ENCODE measurements around the gene CD48.
"Not testable (repeated sequence)": the region's sequence is repeated elsewhere in the genome, so short reads cannot be mapped to it uniquely, and the experiment has no call there.

The CD48 gene

GRCh38 chr1:160675641-160676410 is 35.8 kb downstream of the CD48 start:
- peak; percentile 51 for DNase-seq

DNA sequence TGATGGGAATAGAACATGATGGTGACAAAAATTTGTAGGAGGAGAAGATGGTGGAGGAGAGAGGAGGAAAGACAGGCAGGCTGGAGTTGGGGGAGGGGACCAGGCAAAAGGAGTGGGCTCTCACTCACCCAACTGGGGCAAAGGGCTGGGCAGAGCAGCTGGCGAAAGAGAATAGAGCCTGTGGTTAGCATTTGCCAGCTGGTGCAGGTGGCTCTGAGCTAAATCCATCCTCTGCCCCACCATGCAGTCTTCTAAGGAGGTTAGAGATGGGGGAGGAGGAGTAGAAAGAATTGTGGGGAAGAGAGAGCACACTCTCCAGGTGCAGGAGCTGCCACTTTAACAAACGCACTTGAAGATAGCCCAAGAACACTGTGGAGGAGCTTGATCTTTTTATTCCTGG is 37.2 kb downstream of the CD48 start:
- DNase-seq = no peak

GRCh38 chr1:160672789-160673695 is 38.6 kb downstream of the CD48 start:
- no peak for DNase-seq

DNA sequence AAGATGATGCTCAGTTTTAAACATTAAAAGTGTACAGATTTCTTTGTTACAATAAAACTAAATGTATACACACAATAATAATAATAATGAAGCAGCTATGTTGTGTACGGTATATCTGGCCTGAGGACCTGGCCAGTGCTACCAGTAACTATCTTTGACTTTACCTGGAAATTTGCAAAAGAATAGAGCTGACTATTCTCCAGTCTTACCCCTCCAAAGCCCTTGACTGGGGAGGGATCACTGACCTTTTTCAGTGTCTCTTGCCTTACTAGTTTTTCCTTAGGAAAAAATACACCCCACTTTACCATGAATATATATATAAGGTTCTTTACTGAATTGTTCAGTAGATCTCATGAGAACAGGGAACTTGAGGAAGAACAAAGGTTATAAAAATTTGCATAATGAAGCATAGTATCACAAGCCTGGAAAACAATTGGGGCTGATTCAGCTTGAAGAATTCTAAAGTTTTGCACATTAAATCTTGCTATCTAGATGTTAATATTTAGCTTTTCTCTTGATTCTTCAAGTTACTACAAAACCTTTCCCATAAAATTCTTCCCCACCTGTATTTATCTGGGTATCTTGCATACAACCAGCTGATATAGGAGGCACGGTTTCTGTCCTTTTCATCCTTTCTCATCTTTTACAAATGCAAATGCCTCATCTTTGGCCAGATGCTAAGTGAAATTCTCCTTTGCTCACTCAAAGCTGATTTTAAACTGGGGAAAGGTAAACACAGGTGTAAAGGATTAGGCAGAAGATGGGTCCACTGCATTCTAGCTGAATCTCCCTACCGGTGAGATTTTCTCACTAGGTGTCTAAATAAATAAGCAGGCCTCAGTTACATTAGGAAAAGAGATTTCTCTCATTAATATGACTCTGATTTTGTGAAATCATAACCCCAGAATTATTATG is 39.8 kb downstream of the CD48 start:
- no peak for DNase-seq

DNA sequence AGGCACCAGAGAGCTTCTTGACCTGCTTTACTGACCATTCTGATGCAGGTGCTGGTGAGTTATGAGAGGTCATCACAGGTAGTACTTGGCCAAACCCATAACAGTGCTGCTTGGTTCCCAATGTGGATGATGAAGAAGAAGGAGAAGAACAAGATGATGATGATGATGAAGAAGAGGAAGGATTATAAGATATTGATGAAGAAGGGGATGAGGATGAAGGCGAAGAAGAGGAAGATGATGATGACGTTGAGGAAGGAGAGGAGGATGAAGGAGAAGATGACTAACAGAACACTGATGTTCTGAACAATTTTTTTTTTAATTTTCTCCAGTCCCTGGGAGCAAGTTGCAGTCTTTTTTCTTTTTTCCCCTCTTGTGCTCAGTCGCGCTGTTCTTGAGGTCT is 40.9 kb downstream of the CD48 start:
- no peak for DNase-seq

GRCh38 chr1:160669802-160670201 is 41.8 kb downstream of the CD48 start:
- no peak for DNase-seq

DNA sequence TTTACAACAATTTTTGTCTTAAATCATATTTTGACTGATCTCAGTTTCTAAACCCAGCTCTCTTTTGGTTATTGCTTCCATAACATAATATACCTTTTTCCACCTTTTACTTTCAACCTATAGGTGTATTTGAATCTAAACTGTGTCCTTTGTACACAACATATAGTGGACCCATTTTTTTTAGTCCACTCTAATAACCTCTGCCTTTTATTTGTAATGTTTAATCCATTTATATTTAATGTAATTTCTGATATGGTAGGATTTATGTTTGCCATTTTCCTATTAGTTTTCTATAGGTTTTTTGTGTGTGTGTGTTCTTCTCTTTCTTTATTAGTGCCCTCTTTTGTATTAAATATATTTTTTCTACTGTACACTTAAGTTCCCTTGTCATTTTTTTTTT is 42.3 kb downstream of the CD48 start:
- DNase-seq = no peak

DNA sequence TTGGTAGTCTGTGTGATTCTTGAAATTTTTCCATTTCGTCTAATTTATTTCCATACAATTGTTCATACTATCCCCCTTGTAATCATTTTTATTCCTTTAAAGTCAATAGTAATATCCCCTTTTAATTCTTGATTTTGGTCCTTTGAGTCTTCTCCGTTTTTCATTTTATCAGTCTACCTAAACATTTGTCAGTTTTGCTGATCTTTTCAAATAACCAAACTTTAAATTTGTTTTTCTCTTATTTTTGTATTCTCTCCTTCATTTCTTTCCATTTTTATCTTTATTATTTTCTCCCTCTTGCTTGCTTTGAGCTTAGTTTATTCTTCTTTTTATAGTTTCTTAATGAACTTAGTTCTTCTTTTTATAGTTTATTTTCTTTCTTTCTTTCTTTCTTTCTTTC is 43.7 kb downstream of the CD48 start:
- DNase-seq = no peak

DNA sequence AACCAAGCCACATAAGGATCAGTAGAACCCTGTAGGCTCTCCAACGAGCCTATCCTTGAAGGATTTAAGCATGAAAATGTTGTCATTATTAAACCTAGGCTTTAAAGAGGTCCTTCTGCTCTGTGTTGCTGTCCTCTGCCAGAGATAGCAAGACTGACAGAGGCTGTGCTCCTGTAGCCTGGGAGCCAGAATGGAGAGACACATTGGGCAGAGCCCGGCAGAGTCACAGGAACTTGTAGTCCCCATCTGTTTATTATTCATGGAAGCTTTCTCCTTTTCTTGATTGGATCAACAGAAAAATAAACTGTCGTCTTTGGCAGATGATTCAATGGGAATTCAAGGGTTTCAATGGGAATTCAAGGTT is 45.6 kb downstream of the CD48 start:
- DNase-seq = no peak

DNA sequence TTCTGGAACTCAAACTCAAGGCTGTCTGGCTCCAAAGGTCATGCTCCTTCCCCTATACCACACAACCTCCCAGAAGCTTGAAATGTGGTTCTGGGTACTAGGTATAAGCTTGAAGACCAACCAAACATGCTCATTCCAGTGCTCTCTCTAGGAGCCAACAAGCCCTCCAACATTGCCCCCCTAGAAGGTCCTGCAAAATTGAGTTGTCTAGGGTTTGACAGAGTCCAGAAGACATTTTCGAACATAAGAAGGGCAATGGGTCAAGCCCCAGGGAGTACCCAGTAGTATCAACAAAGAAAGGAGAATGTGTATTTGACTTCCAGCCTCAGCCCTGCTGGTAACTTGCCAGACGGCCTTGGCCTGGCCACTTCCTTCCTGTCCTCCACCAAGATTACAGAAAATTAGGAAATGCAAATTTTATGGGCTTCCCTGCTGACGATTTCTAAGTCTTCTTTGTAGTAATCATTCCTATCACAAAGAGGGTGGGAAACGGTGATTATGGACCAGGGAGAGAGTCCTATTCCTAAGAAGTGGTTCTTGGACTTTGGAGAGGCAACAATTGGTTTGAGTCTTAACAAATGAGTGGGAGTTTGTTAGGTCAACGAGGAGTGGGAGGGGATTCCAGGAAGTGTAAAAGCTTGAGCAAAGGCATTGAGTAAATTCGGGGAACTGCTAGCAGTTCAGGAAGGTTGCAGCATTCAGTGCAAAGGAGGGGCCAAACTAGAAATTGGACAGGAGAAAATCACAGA is 46.1 kb downstream of the CD48 start:
- DNase-seq = no peak

DNA sequence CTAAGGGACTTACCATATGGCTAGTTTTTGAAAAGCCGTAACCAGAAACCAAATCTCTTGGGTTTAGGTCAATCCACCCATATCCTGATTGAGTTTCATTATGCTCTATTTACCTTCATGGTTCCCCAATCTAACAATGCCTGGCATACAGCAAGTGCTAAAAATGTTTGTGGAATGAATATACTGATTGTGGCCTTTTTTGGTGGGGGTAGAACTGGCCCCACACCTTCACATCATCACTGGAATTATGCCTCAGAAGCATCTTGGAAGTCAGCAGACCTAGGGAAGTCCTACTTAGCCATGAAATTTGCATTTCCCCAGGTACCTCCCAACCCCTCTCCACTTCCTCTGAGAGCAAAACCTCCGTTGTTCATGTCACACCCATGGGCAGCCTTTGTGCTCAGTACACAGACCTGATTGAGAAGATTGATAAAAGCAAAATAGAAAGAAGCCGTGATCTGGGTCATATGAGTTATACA is 47.0 kb downstream of the CD48 start:
- no peak for DNase-seq

- no peak for DNase-seq
Measured at GRCh38 chr1:160662910-160663309, 48.7 kb downstream of the CD48 start.

DNA sequence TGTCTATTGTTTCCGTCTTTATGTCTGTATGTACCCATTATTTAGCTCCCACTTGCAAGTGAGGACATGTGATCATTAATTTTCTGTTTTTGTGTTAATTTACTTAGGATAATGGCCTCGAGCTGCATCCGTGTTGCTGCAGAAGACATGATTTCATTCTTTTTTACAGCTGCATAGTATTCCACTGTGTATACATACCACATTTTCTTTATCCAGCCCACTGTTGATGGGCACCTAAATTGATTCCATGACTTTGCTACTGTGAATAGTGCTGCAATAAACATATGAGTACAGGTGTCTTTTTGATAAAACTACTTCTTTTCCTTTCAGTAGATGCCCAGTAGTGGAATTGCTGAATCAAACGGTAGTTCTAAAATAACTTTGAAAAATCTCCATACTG is 52.1 kb downstream of the CD48 start:
- no peak for DNase-seq

DNA sequence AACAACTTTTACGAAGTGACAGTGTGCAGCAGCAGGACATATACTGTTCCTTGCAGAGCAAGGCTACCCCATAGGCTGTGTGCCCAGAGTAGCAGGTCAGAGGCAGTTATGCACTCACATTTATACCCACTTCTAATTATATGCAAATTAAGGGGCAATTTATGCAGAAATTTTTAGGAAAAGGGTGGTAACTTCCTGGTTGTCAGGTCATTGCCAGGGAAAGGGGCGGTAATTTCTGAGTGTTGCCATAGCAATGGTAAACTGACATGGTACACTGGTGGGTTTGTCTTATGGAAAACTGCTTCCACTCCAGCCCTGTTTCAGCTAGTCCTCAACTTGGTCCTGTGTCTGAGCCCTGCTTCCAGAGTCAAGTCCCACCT is 52.8 kb downstream of the CD48 start:
- no peak for DNase-seq

DNA sequence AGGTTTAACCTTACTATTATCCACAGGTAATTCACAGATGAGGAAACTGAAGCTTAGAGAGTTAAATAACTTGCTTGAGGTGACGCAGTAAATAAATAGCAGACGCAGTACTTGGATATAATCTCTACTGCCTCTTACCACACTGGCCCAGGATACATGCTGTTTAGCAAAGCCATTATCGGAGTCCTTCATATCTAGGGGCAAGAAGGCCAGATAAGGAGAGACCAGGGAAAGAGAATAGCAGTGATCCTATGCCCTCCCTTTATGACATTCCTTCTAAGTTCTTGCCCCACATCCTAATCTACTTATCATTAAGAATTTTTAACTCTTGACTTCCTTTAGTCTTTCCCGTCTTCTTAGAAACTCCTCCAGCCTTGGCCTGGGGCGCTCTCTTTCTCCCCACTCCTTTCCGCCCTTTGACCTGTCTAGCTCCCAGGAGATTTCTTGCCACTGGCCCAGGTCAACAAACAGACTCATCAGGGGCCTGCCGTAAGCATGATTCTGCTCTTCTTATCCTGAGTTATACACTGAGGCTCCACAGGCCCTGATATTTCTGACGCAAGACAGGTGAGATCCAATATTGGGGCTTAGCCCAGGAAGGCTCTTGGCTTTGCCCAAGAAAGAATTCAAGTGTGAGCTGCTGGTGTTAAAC is 53.3 kb downstream of the CD48 start:
- DNase-seq = no peak

DNA sequence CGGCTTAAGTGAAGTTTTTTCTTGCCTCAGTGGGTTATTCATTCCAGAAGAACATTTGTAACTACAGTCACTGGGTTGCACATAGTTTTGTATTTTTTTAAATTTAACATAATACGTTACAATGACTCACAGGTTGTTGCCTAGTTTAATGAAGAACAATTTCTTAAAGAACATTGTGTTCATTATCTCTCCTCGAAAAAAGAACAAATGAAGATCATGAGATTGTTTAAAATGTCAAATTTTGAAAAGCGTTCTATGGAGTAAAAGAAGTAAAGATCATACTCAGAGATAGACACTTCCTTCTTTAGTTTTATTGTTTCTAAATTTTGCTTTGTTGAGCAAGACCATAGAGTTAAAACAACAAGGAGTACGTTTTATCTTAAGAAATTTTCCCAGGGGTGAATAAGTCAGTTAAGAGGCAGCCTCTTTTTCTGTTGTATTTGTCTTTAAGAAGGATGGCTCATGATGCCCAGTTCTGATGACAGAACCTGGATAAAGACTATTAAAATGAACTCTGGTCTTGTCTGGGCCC is 54.3 kb downstream of the CD48 start:
- DNase-seq = no peak

DNA sequence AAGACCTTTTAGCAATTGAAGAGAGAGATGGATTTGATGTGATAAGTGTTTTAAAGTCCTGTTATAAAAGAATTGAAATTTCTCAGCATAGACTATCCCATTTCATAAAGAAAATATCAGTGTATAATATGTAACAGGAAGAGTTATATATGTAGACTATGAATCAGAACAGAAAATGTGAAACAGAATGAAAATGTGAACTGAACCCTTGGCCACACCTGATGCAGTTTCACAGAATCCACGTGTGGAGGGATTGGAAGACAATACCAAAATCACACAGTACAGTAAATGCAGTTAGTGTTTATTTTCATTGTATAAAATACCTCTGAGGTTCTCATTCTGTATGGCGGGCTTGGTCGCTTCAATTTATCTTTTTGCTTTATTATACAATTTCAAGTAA is 54.9 kb downstream of the CD48 start:
- DNase-seq = no peak

DNA sequence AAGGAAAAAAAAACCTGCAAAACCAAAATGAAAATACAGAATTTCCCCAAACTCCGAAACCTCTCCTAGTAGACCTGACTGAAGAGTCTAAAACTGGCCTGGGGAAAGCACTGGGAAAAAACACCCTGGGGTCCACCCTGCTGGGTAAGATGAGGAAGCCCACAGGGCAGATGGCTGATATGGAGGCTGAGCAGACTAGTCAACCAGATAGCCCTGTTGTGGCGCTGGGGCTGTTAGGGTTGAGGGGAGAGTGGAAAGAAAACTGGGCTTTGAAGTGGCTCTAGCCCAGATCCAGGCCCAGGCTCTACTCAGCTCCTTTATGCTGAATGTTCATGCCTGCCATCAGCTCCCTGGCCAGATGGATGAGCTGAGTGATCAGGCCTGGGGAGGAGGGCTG is 58.0 kb downstream of the CD48 start:
- no peak for DNase-seq

- DNase-seq = no peak
Measured at GRCh38 chr1:160652924-160653619, 58.5 kb downstream of the CD48 start.

GRCh38 chr1:160652065-160652641 is 59.5 kb downstream of the CD48 start:
- not testable (repeated sequence) for DNase-seq

All from HCEC 1CT (cell line).